ENCODE measurements around the gene HIPK2.
"Not testable (repeated sequence)": the region's sequence is repeated elsewhere in the genome, so short reads cannot be mapped to it uniquely, and the experiment has no call there.

HIPK2 gene

DNA sequence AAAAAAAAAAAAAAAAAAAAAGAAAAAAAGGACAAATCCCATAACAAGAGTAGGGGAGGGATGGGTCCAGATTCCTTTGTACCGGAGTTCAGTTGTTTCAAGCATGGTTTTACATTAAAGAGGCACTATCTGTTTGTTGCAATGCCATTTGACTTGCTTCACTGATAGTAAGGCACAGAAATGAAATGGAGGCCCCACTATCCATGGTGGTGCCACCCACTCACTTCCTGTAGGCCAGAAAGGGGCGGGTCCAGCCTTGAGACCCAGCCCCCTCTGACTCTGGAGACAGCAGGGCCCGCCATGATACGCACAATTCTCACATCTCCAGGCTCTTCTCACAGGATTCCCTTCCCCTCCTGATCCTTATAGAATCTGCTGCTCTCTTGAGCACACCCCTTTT lies 154.3 kb downstream of the HIPK2 start:
- DNase-seq (ENCODE audit: low spot score) = no peak

DNA sequence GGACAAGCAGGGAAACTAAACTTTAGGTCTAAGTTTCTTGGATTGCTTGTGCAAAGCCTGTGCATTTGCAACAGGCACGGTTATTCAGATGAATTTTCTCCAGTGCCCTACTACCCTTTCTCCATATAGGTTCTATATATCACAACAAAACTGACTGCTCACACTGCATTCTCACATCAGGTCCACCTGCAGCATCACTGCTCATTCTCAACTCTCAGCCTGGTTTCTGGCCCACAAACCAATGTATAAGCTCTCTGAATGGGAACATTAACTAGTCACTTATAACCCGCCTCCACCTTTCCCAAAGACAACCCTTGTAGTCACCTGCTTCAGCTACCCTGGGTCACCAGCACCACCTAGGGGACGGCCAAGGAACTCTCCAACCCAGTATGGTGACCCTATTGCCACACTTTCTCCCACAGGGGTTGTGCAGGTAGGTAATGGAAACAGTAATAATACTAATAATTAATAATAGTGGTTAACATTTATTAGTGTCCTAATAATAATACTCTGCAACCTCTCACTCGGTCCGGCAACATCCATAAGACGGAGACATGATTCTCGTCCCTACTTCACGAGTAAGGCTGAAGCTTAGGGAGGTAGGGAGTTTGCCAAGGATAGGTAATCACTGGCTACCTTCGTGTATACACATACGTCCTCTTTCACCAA lies 157.0 kb downstream of the HIPK2 start:
- peak; percentile 50 for DNase-seq (ENCODE audit: low spot score)

DNA sequence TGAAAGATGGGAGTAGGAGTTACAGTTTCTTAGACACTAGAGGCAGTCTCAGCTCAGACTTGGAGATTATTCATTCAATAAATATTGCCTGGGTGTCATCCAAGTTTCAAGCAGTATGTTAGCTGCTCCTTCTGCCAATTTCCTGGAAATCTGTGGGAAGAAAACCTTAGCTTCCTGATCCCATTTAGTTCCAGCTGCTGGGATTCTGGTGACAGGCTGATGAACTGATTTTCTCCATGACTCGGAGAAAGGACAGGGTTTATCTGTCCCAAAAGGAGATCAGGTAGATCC lies 158.5 kb downstream of the HIPK2 start:
- DNase-seq (ENCODE audit: low spot score) = no peak

DNA sequence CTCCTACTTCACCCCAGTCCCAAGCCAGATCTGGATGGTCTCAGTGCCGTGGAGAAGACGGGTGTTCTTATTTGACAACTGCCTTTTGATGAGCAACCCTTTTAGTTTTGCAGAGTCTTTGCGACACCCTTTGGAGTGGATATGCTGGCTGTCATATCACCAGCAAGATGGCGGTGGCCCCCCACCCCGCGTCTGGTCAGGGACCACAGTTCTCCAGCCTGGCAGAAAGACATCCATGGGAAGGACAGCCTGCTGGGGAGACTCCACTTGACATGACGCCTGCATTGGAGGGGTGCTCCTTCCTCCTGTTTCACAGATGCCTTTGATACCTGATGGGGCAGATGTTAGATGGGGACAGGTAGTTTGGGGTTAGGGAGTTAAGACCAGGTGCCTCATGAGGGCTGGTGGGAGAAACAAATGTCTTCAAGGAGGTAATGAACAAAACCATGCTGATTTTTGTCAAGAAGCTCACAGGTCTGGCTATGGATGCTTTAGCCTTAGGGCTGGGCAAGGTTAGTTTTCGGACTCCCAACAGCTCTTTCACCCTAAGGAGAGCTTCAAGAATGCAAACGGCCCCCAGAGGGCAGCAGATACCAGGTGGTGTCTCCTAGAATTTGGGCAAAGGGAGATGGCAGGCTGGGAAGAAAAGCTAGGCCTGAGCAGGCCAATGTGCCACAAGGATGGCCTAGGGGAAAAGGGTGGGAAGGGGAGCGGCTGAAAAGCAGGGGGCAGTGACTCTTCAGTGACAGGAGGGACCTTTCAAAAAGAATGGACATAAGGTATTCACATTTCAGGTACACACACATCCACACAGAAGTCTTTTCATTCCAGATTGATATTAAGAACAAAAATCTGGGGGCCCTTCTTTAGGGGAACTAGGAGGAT lies 159.1 kb downstream of the HIPK2 start:
- DNase-seq (ENCODE audit: low spot score) = peak; percentile 22

DNA sequence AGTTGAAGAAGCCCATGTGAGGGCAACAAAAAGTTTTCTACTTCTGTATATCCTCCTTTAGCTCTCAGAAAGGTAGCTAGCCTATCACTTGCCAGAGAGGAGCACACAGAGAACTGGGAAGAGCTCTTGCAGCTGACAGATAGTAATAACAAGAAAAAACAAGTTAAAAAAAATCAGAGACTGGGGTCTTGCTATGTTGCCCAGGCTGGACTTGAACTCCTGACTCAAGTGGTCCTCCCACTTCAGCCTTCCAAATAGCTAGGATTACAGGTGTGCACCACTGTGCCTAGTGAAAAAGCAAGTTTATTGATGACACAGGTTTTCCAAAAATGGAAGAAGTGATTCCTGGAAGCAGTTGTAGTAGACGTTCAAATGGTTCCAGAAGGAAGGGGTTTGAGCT lies 160.7 kb downstream of the HIPK2 start:
- no peak for DNase-seq (ENCODE audit: low spot score)

DNA sequence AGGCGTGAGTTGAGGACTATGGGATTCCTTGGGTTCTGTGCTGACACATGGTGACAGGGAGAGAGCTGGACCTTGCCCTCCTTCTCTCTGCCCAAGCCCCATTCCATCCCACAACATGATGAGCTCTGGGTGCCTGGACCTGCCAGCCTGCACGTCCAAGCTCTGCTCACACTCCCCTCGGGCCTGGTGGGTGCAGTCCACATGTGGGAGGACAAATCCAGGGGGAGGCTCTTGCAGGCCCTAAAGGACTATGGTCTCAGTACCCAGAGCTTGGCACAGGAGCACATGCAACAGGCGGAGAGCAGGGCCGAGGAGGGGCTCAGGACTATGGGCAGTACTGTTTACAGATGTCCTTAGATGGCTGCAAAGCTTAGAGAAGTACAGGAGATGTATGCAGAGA lies 162.9 kb downstream of the HIPK2 start:
- no peak for DNase-seq (ENCODE audit: low spot score)

DNA sequence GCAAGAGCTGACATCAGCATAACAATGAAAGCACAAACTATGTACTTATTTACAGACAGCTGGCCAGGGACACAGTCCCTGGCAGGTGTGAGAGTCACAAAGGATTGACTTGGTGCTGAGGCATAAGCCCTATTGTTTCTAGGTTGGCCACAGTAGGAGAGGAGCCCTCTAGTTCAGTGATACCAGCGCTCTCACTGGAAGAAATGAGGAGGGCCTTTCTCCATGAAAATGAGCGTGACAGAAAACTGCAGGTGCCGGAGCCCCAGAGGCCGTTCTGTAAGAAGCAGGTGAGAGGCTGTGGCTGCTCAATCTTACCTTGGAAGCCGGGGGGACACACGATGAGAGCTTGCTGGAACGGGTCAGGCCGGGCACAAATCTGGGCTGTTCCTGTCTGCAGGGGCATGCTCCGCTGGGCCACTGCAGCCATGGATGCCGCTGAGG lies 163.8 kb downstream of the HIPK2 start:
- DNase-seq (ENCODE audit: low spot score) = no peak

DNA sequence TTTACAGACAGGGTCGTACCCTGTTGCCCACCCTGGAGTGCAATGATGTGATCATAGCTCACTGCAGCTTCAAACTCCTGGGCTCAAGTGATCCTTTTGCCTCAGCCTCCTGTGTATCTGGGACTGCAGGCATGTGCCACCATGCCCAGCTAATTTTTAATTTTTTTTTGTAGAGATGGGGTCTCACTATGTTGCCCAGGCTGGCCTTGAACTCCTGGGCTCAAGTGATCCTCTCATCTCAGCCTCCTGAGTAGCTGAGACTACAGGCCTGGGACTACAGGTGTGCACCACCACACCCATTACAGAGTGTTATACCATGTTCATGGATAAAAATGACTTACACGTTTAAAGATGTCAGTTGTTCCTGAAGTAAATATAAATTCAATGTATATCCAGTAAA lies 166.2 kb downstream of the HIPK2 start:
- not testable (repeated sequence) for DNase-seq (ENCODE audit: low spot score)

DNA sequence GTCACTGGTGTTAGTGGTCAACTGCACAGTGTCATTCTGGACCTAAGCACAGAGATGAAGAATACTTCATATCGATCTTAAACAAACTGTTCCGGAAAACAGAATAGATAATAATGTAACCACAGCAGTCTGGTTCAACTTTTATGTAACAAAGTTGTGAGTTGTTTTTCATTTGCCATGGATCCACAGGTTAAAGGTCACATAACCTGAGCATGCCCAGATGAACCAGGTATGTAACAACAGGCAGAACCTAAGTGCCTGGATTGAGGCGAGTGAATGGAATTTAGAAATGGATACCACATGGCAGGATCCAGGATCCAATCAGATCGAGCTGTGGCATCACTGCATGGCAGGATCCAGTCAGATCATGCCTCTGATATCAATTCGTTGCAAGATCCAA lies 167.2 kb downstream of the HIPK2 start:
- DNase-seq (ENCODE audit: low spot score) = no peak

DNA sequence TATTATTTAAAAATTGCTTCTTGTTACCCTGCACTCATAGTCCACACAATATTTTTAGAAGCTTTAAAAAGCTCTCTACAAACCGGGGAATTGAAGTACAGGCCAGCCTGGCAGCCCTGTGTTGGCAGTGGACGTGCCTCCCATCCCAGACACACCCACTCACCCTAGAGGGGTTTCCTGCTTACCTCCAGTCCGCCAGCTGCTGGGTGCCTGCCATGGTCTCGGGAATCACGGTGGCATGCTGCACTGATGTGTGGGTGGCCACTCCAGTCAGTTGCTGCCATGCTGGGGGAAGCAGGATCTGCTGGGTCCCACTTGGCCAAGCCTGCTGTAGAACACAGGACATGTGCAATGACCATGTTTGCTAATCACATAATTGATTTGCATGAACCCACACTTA lies 173.9 kb downstream of the HIPK2 start:
- no peak for DNase-seq (ENCODE audit: low spot score)

DNA sequence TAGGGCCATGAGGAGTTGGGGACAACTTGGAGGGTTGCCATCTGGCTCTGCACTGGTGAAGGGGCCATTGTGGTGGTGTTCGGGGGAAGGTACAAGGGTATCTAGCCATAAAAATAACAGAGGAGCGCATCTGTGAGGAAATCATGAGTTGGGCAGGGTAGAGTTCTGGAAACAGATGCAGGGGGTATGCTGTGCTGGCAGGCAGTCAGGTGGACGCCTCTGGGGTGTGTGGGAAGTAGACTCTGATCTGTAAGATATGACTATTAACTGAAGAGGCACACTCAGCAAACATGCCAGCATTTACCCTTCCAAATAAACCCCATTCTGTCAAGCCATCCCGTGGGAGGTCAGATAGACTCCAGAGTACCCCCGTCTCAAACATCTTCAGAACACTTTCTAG lies 174.5 kb downstream of the HIPK2 start:
- no peak for DNase-seq (ENCODE audit: low spot score)

DNA sequence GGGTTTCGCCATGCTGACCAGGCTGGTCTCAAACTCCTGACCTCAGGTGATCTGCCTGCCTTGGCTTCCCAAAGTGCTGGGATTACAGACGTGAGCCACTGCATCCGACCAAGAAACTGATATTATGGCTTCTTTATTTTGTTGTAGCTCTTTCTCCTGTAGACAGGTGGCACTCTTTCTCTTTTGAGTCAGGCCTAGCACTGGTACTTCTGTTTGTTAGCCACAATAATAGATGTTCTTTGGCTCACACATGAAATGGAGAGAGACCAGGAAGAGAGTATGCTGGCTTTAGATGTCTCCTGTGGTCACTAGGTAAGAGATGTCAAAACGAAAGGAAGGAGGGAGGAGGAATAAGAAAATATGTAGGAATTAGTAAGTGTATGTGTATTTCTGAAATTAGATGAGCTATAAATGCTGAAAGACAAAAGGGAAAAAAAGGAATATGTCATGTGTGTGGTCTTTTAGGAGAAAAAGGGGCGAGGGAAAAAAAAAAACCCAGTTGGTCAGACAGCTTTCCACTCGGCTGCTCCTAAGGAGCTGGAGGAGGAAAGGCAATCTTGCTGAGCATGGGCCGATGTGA lies 175.6 kb downstream of the HIPK2 start:
- DNase-seq (ENCODE audit: low spot score) = peak; percentile 28

DNA sequence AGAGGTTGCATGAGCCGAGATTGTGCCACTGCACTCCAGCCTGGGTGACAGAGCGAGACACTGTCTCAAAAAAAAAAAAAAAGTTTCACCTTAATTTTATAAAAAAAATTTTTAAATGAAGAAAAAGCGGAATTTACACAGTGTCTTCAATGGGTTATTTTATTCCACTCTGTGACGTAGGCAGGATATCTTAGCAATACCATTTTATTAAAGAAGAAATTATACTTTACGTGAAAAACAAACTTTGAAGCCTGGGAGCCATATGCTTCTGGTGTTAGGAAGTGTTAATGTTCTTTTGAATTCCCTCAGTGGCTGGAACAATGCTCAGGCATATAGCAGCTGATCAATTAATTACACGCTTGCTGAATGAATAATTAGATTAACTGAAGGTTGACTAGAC lies 176.6 kb downstream of the HIPK2 start:
- no peak for DNase-seq (ENCODE audit: low spot score)

DNA sequence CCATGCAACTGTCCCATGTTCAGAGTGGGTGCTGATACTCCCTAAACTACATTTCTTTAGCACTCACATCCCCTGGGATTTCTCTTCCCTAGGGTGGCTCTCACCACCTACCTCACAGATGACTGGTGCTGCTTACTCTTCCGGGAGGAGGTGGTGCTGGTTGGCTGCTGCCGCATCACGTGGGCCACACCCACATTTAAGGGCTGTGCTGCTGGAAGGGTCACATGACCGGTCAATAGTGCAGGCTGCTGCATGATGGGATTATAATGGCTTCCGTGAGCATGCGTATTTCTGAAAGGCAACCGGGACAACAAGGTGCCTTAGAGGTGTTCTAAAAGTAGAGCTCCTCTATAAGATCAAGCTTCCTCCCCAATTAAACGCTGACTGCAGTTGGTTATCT lies 177.5 kb downstream of the HIPK2 start:
- no peak for DNase-seq (ENCODE audit: low spot score)

DNA sequence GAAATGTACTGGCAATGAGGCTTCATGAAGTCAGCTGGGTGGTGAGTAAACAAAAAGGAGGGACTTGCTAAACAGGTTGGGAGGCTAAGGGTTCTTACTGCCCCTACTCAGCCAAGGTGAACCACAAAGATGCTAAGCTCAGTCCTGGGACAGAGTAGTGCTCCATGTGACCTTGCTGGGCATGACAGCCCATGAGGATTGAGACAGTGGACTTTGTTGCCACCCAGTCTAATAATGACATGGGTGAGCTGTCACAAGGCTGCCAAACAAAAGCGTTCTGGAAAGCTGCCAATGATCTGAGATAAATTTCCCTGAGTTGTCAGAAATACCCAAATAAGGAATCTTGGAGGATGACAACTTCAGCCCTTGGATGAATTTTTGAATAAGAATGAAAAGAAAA lies 179.2 kb downstream of the HIPK2 start:
- no peak for DNase-seq (ENCODE audit: low spot score)

DNA sequence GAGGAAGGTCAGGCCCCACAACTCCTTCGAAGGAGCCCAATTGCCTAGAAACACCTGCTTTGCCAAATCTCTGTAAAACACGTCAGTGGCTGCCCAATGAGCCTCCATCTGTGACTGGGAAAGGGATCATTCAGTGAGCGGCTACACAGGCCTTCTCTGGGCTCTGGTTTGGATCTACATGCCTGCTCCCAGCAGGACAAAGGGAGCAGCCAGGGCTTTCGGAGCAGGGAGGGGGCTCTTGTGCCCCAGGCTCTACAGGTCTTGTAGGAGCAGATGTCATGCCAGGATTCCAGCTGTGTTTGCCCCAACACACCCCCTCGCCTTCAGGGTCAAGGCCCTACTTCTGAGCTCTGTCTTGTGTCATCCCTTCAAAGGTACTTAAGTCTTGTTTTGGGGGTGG lies 180.8 kb downstream of the HIPK2 start:
- DNase-seq (ENCODE audit: low spot score) = no peak

DNA sequence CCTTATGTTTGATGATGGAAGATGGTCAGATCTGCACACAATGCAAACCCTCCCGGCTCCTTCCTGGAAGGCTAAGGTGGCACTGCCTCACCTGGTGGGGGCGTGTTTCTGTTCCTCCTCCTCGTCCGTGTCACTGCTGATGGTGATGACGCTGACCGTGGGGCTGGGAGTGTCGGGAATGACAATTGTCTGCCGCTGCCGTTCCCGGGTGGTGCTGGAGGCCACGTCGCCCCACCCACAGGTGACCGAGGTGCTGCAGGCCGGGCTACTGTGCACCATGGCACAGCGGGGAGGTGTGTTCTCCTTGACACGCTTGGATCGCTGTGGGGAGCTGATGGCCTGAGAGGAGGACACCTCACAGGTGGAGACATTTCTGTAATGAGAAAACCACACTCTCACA lies 181.2 kb downstream of the HIPK2 start:
- no peak for DNase-seq (ENCODE audit: low spot score)

DNA sequence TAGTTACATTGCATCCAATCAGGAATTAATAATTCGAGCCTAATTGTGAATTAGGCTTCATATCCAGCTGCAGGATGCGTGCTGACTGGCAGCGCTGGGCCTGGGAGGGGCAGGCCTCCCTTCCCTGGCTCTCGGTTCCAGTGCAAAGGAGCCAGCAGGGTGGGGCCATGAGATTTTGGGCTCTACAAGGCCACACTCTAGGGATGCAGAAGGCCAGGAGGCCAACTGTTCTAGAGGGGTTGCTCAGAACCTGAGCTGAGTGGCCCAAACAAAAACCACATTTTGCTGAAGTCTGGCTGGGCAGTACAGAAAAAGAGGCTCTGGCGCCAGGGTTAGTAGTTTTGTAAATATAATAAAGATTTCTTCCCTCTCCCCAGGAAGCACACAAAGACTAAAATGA lies 182.0 kb downstream of the HIPK2 start:
- no peak for DNase-seq (ENCODE audit: low spot score)

DNA sequence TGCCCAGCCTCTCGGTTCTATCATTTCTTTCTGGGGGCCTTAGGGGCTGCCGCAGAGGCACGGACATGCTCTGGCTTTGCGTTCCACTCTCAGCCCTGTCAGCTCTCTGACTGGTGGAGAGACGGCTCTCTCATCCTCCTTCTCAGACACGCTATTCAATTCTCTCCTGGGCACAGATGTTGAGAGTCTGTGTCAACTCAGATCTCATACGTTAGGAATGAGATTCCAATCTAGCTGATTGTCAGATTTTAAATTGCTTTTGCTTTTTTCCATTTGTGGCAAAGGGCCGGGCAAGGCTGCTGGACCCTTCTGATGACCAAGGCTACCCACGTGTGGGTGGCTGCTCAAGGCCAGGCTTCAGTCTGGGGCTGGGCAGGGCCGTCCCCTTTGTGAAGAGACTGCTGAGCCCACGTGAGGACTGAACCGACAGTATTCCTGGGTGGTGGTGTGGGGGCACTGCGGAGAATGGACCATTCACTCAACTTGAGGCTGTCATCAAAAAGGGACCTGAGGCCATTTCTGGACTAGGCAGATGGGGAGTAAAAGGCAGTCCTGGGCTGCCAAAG lies 182.8 kb downstream of the HIPK2 start:
- no peak for DNase-seq (ENCODE audit: low spot score)

DNA sequence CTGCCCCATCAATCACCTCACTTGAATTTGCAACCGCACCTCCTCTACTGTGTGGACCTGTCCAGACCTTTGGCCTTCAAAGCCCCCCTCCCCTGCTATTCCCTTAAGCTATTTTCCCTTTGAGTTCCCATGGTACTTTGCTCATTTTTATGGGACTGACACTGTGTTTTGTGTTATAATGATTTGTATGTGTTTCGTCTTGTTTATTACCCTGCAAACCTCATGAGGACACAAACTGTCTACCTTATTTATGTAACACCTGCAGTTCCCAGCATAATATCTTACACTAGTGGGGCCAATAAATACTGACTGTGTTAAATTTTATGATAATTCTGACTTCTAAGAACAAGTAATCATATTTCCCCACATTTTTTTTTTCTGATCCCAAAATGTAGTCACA lies 183.7 kb downstream of the HIPK2 start:
- DNase-seq (ENCODE audit: low spot score) = no peak

DNA sequence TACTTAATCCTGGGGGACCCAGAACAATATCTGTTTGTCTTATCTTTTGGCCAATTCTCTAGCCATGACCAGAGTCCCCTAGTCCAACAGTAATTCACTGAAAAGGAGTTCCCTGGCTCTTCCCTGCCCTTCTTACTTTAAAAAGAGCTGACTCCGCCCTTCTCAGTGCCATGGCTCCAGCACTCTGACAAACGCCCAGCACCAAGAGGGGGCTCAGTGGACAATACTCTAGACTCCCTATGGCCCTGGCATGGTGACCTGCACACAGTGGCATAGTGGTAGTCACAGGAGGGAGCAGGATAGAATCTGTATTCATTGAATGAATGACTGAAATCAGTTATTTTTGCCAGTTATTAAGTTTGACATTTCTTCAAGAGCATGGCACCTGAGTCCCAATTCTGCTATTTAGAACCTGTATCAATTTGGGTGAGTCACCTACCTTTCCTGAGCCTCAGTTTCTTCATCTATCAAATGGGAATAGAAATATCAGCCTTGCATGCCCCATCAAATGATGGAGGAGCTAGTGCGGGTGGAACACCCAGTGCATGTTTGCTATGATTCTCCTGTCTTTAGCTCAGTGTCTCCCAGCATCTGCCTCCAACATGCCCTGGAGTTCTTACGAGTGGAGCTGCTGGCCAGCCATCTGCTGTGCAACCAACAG lies 184.9 kb downstream of the HIPK2 start:
- no peak for DNase-seq (ENCODE audit: low spot score)

DNA sequence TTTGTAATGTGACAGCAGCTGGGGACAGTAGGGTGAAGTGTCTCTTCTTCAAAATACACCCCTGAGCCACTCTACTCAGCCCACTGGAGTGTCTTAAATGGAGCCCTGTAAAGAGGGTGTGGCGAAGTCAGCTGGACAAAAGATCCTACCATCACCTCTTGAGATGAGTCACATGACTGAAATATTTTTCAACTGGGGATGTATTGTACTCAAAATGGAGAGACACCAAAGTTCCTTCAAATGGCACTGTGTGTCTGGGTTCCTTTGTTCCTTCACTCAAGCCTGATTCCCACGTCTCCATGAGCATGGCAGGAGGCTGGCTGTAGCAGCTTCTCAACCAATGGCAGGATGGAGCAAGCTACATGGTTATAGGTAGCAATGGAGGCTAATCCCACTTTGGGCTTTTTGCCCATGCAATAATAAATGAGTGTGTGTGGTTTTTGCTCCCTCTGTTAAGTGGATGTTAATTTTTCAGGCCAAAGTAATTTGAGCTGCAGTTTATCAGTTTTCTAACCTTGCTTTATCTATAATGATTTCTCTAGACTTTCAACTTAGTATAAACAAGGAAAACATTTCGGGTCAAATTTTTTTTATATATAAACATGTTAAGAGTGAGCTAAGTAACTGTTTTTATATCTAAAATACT lies 186.1 kb downstream of the HIPK2 start:
- no peak for DNase-seq (ENCODE audit: low spot score)
